ENCODE data around the gene PDE1C.

DNA sequence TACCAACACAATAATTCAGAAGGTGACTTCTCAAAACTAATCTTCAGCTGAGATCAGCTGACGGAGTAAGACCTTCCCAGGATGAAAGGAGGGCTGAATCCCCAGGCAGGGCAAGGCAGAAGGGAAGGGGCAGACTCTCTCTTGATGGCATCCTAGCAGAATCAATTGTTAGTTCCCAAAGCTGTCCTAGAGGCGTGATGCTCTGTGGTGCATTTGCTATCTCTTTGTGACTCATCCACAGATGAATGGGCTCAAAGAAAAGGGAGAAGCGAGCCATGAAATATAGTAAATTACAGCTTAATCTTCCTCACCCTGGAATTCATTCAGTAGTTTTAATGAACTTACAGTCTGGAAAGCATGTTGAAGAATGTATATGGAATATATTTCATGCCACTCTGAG is 37.2 kb downstream of the PDE1C start:
- TF ChIP-seq, protein P1, sequence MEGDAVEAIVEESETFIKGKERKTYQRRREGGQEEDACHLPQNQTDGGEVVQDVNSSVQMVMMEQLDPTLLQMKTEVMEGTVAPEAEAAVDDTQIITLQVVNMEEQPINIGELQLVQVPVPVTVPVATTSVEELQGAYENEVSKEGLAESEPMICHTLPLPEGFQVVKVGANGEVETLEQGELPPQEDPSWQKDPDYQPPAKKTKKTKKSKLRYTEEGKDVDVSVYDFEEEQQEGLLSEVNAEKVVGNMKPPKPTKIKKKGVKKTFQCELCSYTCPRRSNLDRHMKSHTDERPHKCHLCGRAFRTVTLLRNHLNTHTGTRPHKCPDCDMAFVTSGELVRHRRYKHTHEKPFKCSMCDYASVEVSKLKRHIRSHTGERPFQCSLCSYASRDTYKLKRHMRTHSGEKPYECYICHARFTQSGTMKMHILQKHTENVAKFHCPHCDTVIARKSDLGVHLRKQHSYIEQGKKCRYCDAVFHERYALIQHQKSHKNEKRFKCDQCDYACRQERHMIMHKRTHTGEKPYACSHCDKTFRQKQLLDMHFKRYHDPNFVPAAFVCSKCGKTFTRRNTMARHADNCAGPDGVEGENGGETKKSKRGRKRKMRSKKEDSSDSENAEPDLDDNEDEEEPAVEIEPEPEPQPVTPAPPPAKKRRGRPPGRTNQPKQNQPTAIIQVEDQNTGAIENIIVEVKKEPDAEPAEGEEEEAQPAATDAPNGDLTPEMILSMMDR (IDR thresholded peaks at IDR 0.05; ENCODE audit: low read depth, low read length) = no peak
- TF ChIP-seq EZH2phosphoT487 (IDR thresholded peaks at IDR 0.05; ENCODE audit: low read depth) = no peak

Measured in OCI-LY3 (cell line).